ENCODE results near the gene SLC27A2.

SLC27A2 gene

DNA sequence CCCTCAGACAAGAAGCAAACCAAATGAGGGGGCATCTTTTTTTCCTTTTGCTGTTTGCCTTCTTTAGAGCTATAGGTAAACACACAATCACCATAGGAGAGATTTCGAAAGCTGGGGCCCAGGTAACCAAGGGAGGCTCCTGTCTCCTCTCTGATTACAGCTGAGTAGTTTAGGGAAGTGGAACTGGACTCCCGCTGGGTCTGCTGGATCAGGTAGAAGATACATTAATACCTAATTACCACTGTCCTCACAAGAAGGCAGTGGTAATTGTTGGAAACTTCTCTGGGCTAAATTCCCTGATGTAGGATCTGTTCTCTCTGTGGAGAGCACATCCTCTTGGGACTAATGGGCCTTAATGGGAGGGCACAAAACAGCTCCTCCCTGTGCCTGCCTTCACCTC, 50.8 kb downstream of the SLC27A2 start:
- no peak for DNase-seq (ENCODE audit: low read depth, low spot score)
- no peaks in the 10 kb centered on the region for H3K36me3 ChIP-seq (ENCODE audit: insufficient read depth, low read length)
- H3K27ac ChIP-seq = no peak overlapping the region
- H3K9ac ChIP-seq (ENCODE audit: insufficient read length) = no peak overlapping the region
- TF ChIP-seq EZH2 (IDR thresholded peaks at IDR 0.05) = no peak
- TF ChIP-seq FOXP2 (optimal IDR thresholded peaks at IDR 0.05; ENCODE audit: control extremely low read depth, extremely low read length, insufficient read depth) = no peak
- no peak for TF ChIP-seq POLR2AphosphoS5 (IDR thresholded peaks at IDR 0.05; ENCODE audit: borderline replicate concordance, low read depth, low read length)
- no peak overlapping the region for H3K4me3 ChIP-seq
- H3K9me3 ChIP-seq (ENCODE audit: low read depth, low read length) = no peaks in the 10 kb centered on the region

GRCh38 chr15:50233192-50233736, 51.3 kb downstream of the SLC27A2 start:
- no peak overlapping the region for H3K4me3 ChIP-seq
- DNase-seq (ENCODE audit: low read depth, low spot score) = no peak
- H3K27ac ChIP-seq = no peak overlapping the region
- no peaks in the 10 kb centered on the region for H3K9me3 ChIP-seq (ENCODE audit: low read depth, low read length)
- no peak overlapping the region for H3K9ac ChIP-seq (ENCODE audit: insufficient read length)
- no peak for TF ChIP-seq POLR2AphosphoS5 (IDR thresholded peaks at IDR 0.05; ENCODE audit: borderline replicate concordance, low read depth, low read length)
- no peak for TF ChIP-seq FOXP2 (optimal IDR thresholded peaks at IDR 0.05; ENCODE audit: control extremely low read depth, extremely low read length, insufficient read depth)
- TF ChIP-seq EZH2 (IDR thresholded peaks at IDR 0.05) = no peak
- no peaks in the 10 kb centered on the region for H3K36me3 ChIP-seq (ENCODE audit: insufficient read depth, low read length)

- no peak for DNase-seq (ENCODE audit: low read depth, low spot score)
Measured at GRCh38 chr15:50234764-50235163, 52.8 kb downstream of the SLC27A2 start.

GRCh38 chr15:50235794-50236193, 53.8 kb downstream of the SLC27A2 start:
- H3K9ac ChIP-seq (ENCODE audit: insufficient read length) = no peak overlapping the region
- no peaks in the 10 kb centered on the region for H3K9me3 ChIP-seq (ENCODE audit: low read depth, low read length)
- H3K4me3 ChIP-seq = no peak overlapping the region
- H3K36me3 ChIP-seq (ENCODE audit: insufficient read depth, low read length) = no peaks in the 10 kb centered on the region
- DNase-seq (ENCODE audit: low read depth, low spot score) = no peak
- H3K27ac ChIP-seq = no peak overlapping the region
- TF ChIP-seq POLR2AphosphoS5 (IDR thresholded peaks at IDR 0.05; ENCODE audit: borderline replicate concordance, low read depth, low read length) (no peak), FOXP2 (optimal IDR thresholded peaks at IDR 0.05; ENCODE audit: control extremely low read depth, extremely low read length, insufficient read depth) (no peak), EZH2 (IDR thresholded peaks at IDR 0.05) (no peak)

More at GRCh38 chr15:50234764-50235163, 52.8 kb downstream of the SLC27A2 start:
- TF ChIP-seq FOXP2 (optimal IDR thresholded peaks at IDR 0.05; ENCODE audit: control extremely low read depth, extremely low read length, insufficient read depth) = no peak
- no peak for TF ChIP-seq EZH2 (IDR thresholded peaks at IDR 0.05)
- no peak for TF ChIP-seq POLR2AphosphoS5 (IDR thresholded peaks at IDR 0.05; ENCODE audit: borderline replicate concordance, low read depth, low read length)
- no peak overlapping the region for H3K27ac ChIP-seq
- H3K4me3 ChIP-seq = no peak overlapping the region
- H3K36me3 ChIP-seq (ENCODE audit: insufficient read depth, low read length) = no peaks in the 10 kb centered on the region
- no peaks in the 10 kb centered on the region for H3K9me3 ChIP-seq (ENCODE audit: low read depth, low read length)
- H3K9ac ChIP-seq (ENCODE audit: insufficient read length) = no peak overlapping the region

GRCh38 chr15:50236433-50236832, 54.4 kb downstream of the SLC27A2 start:
- no peak for DNase-seq (ENCODE audit: low read depth, low spot score)
- Histone ChIP-seq H3K9ac (ENCODE audit: insufficient read length) (no peak overlapping the region), H3K27ac (no peak overlapping the region), H3K4me3 (no peak overlapping the region), H3K36me3 (ENCODE audit: insufficient read depth, low read length) (no peaks in the 10 kb centered on the region), H3K9me3 (ENCODE audit: low read depth, low read length) (no peaks in the 10 kb centered on the region)
- TF ChIP-seq POLR2AphosphoS5 (IDR thresholded peaks at IDR 0.05; ENCODE audit: borderline replicate concordance, low read depth, low read length) (no peak), FOXP2 (optimal IDR thresholded peaks at IDR 0.05; ENCODE audit: control extremely low read depth, extremely low read length, insufficient read depth) (no peak), EZH2 (IDR thresholded peaks at IDR 0.05) (no peak)

DNA sequence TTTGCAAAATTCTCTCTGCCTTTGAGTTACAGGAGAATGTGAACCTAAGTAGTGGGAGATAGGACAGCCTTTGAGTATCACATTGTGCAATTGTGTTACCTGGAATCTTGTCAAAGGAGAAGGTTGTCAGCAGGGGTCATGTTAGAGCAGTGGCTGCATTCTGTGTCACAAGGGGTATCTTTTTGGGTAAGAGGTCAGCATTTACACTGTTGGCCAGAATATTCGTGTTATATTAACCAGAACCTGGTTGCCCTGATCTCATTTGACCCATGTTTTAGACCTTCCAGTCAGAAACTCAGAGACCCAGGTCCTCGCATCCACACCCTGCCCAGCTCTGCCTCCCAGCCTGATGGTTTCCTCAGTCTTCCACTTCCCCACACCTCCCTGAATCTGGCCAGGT, 56.3 kb downstream of the SLC27A2 start:
- H3K9me3 ChIP-seq (ENCODE audit: low read depth, low read length) = no peaks in the 10 kb centered on the region
- H3K4me3 ChIP-seq = no peak overlapping the region
- H3K36me3 ChIP-seq (ENCODE audit: insufficient read depth, low read length) = no peaks in the 10 kb centered on the region
- TF ChIP-seq FOXP2 (optimal IDR thresholded peaks at IDR 0.05; ENCODE audit: control extremely low read depth, extremely low read length, insufficient read depth) = no peak
- H3K27ac ChIP-seq = no peak overlapping the region
- DNase-seq (ENCODE audit: low read depth, low spot score) = no peak
- H3K9ac ChIP-seq (ENCODE audit: insufficient read length) = no peak overlapping the region

DNA sequence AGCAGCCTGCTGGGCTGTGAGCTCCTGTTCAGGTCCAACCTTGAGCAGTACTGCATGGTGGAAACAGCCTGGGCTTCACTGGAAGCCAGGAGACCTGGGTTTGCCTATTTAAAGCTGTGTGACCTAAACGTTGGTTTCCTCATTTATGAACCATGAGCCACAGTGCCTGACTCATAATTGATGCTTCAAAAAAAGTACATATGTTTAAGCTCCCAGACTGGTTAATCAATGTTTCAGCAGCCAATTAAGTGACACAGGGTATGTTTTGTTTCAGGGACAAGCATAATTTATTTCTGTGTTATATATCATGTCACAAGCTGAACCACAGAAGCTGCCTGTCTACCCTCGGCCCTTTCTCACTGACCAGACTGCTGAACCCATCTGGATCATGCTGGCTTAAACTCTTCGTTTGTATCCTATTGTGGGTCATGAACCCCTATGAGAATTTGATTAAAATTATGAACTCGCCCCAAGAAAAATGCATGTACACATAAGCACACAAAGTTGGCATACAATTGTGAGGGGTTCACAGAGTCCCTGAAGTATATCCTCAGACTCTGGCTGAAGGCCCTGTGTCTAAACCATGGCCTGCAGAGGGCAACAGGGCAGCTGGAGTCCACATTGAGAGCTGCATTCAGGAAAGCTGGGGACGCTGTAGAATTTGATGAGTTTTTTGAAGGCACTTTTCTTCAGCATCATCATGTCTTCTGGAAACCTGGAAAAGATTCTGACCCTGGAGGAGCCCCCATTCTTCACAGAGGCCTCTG, 59.9 kb downstream of the SLC27A2 start:
- no peak for DNase-seq (ENCODE audit: low read depth, low spot score)
- no peak overlapping the region for H3K4me3 ChIP-seq
- no peaks in the 10 kb centered on the region for H3K9me3 ChIP-seq (ENCODE audit: low read depth, low read length)
- no peak for TF ChIP-seq POLR2AphosphoS5 (IDR thresholded peaks at IDR 0.05; ENCODE audit: borderline replicate concordance, low read depth, low read length)
- TF ChIP-seq FOXP2 (optimal IDR thresholded peaks at IDR 0.05; ENCODE audit: control extremely low read depth, extremely low read length, insufficient read depth) = no peak
- TF ChIP-seq EZH2 (IDR thresholded peaks at IDR 0.05) = no peak
- H3K36me3 ChIP-seq (ENCODE audit: insufficient read depth, low read length) = no peaks in the 10 kb centered on the region
- no peak overlapping the region for H3K27ac ChIP-seq
- no peak overlapping the region for H3K9ac ChIP-seq (ENCODE audit: insufficient read length)

DNA sequence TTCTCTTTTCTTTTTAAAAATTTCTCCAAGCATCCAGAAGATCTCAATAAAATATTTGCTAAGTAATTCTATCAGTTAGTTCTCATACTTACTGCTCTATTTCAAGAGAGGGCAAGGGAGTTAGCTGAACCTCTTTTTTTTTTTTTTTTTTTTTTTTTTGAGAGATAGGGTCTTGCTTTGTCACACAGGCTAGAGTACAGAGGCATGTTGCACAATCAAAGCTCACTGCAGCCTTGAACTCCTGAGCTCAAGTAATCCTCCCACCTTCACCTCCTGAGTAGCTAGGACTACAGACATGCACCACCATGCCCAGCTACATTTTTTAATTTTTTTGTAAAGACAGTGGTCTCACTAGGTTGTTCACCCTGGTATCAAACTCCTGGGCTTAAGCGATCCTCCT, 62.2 kb downstream of the SLC27A2 start:
- no peak for DNase-seq (ENCODE audit: low read depth, low spot score)
- no peak for TF ChIP-seq FOXP2 (optimal IDR thresholded peaks at IDR 0.05; ENCODE audit: control extremely low read depth, extremely low read length, insufficient read depth)
- no peak for TF ChIP-seq EZH2 (IDR thresholded peaks at IDR 0.05)
- TF ChIP-seq POLR2AphosphoS5 (IDR thresholded peaks at IDR 0.05; ENCODE audit: borderline replicate concordance, low read depth, low read length) = no peak
- H3K4me3 ChIP-seq = no peak overlapping the region
- H3K9me3 ChIP-seq (ENCODE audit: low read depth, low read length) = no peaks in the 10 kb centered on the region
- no peak overlapping the region for H3K9ac ChIP-seq (ENCODE audit: insufficient read length)
- H3K36me3 ChIP-seq (ENCODE audit: insufficient read depth, low read length) = no peaks in the 10 kb centered on the region
- no peak overlapping the region for H3K27ac ChIP-seq
